Stimulated activated effector memory CD8-positive, alpha-beta T cell treated with anti-CD3 and anti-CD28 coated beads, Interleukin-12 subunit alpha, Interleukin-12 subunit beta, amount 100 ng/mL, for 72 hours (primary cell): ENCODE results near the gene GNA12.
"Not testable (repeated sequence)": the region's sequence is repeated elsewhere in the genome, so short reads cannot be mapped to it uniquely, and the experiment has no call there.

Experiments
- ATAC-seq: fragments of 150-1000 bp; cut with Tn5 transposase; 2 replicates; pipeline ENCODE4 v1.10.0; 2021
- DNase-seq, 2 donors: peaks; one replicate each; pipeline ENCODE4 v3.0.0; 2021 to 2022; ENCODE audit warnings: low spot score in 2 of 2
- H3K27ac Mint-ChIP-seq: one replicate; pipeline ENCODE4 v1.8.0; 2022; ENCODE audit warnings: mild to moderate bottlenecking, mixed read lengths
- H3K36me3 Mint-ChIP-seq: one replicate; pipeline ENCODE4 v1.8.0; 2022; ENCODE audit warnings: mild to moderate bottlenecking, mixed read lengths
- H3K4me1 Mint-ChIP-seq: one replicate; pipeline ENCODE4 v1.8.0; 2022; ENCODE audit warnings: mixed read lengths
- H3K4me3 Mint-ChIP-seq: one replicate; pipeline ENCODE4 v1.8.0; 2022; ENCODE audit warnings: mild to moderate bottlenecking, mixed read lengths
- H3K9me3 Mint-ChIP-seq: one replicate; pipeline ENCODE4 v1.8.0; 2022; ENCODE audit warnings: mixed read lengths

GNA12 gene

DNA sequence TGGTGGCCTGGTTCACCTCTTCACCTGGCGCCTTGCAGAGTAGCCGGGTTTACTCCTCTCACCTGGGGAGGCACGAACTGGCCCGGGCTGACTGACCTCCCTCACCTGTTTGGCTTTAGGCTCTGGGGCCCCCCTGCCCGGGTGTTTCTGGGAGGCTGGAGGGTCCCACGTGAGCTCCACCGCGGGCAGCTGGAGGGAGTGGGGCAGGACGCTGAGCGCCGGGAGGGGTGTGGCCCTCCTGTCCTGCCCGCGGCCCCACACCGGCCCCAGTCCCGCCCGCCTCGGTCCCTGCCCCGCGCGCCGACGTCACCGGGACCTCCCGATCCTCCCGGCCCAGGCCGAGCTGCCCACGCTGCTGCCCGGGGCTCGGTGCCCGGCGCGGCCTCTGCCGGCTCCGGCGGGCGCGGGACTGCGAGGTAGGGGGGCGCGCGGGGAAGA lies 156.2 kb downstream of the GNA12 start, which contains the start of gene AMZ1:
Gene AMZ1 (plus strand): TSS at position 322 of the 438 bp plus-strand sequence. CDS start 12,250 bp downstream, outside the sequence.
- DNase-seq (no peak), ATAC-seq (peak; percentile 27)
- Mint-ChIP-seq H3K9me3 (no peaks in the 10 kb centered on the region), H3K4me1 (peaks cover 26% of the 10 kb centered on the region), H3K27ac (no peak within 1 kb of the TSS), H3K4me3 (peak within 1 kb of the TSS; percentile 34), H3K36me3 (peaks cover 8% of the 10 kb centered on the region)

GRCh38 chr7:2687338-2687869 lies 156.7 kb downstream of the GNA12 start:
- Mint-ChIP-seq H3K36me3 (peaks cover 4% of the 10 kb centered on the region), H3K9me3 (no peaks in the 10 kb centered on the region), H3K4me1 (peaks cover 26% of the 10 kb centered on the region), H3K27ac (no peak overlapping the region), H3K4me3 (no peak overlapping the region)
- DNase-seq: no peak
- ATAC-seq: no peak

GRCh38 chr7:2686101-2686500 lies 158.0 kb downstream of the GNA12 start:
- Mint-ChIP-seq H3K4me3 (no peak overlapping the region), H3K4me1 (peaks cover 26% of the 10 kb centered on the region), H3K27ac (no peak overlapping the region), H3K9me3 (no peaks in the 10 kb centered on the region), H3K36me3 (peaks cover 12% of the 10 kb centered on the region)
- DNase-seq: no peak
- no peak for ATAC-seq

- no peak overlapping the region for H3K4me3 Mint-ChIP-seq
- H3K36me3 Mint-ChIP-seq: peaks cover 14% of the 10 kb centered on the region
- ATAC-seq: no peak
- DNase-seq: no peak
- H3K9me3 Mint-ChIP-seq: no peaks in the 10 kb centered on the region
- peaks cover 12% of the 10 kb centered on the region for H3K4me1 Mint-ChIP-seq
- no peak overlapping the region for H3K27ac Mint-ChIP-seq
These were observed 159.6 kb downstream of the GNA12 start for GRCh38 chr7:2684501-2684900.

DNA sequence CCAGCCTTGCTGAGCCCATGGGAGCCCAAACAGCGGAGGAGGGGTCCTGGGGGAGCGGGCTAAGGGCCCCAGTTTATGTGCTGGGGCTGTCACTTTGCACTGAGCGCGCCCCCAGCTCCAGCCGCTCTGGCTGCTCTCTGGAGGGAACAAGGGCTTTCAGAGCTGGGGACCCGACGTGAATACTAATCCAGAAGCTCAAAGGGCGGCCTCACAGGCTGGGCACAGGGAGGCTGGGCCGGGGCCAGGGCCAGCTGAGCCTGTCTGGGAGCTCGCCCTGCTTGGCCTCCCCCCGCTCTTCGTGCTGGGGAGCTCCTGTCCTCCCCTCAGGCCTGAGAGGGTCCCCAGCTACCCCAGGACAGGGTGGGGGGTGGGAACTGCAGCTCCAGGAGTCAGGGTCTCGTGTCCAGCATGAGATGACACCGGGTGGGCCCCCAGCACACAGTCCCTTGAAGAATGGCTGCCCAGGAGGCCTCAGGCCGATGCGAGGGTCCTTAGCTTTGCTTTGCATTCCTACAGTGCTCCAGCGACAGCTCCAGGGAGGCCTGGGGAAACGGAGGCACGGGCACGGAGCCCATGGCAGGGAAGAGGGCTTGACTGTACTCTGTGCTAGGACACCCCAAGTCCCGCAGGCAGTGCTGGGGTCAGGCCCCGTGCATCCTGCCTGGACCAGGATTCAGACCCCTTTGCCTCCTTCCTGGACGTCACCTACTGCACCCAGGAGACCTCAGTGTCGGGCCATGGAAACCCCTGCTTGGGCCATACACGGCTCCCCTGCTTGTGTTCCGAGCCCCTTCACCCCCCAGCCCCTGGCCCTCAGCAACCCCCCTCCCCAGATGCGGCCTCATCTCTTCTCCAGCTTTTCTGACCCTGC lies 161.9 kb downstream of the GNA12 start:
- no peak overlapping the region for H3K27ac Mint-ChIP-seq
- no peaks in the 10 kb centered on the region for H3K9me3 Mint-ChIP-seq

DNA sequence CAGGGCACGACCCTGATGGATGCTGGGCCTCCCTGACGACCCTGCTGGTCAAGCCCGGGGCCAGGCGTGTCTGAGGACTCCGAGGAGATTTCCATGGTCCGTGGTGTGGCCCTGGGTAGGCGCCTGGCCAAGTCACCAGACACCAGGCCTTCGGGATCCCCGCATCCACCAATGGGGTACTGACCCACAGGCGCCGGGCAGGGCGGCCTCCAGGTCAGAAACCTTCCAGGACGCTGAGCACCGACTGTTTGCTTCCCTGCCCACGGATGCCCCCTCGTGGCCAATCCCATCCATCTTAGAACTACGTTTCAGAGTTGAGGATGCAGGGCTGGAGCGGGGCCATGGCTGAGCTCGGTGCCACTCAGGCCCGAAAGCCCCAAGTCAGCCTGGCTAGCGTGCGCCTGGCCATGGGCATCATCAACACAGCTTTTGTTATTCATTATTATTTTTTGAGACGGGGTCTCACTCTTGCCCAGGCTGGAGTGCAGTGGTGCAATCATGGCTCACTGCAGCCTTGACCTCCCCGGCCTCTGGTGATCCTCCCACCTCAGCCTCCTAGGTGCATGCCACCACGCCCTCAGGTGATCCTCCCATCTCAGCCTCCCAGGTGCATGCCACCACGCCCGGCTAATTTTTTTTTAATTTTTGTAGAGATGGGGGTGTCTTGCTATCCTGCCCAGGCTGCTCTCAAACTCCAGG lies 163.2 kb downstream of the GNA12 start:
- no peak overlapping the region for H3K4me3 Mint-ChIP-seq
- H3K9me3 Mint-ChIP-seq: no peaks in the 10 kb centered on the region
- peaks cover 10% of the 10 kb centered on the region for H3K36me3 Mint-ChIP-seq
- H3K27ac Mint-ChIP-seq: no peak overlapping the region
- H3K4me1 Mint-ChIP-seq: no peaks in the 10 kb centered on the region
- ATAC-seq (peak; percentile 69), DNase-seq (peak in 1 of 2 donors; percentile 39)

More for the DNA sequence above, 161.9 kb downstream of the GNA12 start:
- no peak overlapping the region for H3K4me3 Mint-ChIP-seq
- no peak for ATAC-seq
- no peaks in the 10 kb centered on the region for H3K4me1 Mint-ChIP-seq
- no peak for DNase-seq
- H3K36me3 Mint-ChIP-seq: peaks cover 14% of the 10 kb centered on the region

GRCh38 chr7:2680256-2680655 lies 163.9 kb downstream of the GNA12 start:
- no peak overlapping the region for H3K4me3 Mint-ChIP-seq
- no peak for ATAC-seq
- DNase-seq: no peak

DNA sequence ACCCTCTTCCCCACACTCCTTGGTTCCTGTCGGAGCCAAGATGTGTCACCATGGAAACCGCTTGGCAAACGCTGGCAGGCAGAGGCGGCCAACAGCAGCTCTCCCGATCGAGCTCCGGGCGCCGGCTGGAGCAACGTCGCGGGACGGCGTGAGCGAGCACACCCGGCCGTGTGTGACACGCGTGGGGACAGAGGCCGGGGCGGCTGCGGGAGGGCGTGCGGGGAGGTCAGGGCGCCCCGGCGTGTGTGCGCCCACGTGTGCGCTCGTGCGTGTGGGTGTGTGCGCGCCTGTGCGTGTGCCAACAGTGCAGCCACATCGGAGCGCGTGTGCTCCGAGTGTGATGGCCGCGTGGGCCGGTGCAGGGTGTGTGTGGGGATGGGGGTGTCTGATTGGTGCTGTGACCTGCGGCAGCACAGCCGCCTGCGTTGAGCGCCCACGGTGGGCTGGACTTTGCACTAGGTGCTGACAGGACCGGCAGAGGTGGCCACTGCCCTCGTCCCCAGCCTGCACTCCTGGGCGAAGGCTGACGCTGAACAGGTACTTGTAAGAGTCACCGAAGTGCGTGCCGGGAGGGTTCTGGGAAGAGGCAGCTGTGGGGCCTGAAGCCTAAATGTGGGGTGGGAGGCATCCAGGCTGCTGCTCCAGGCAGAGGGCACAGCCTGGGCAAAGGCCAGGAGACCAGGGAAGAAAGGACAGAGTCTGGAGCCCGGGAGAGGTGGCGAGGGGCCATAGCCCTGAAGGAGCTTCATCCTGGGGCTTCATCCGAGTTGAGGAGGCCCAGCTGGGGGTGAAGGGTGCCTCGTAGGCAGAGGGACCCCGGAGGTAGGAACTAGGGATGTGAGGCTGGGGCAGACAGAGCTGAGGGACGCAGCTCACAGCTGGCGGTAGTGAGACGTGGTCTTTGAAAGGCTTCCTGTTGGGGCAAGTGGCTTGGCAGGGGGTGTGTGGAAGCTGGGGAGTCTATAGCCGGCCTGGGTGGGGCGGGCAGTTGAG lies 164.7 kb downstream of the GNA12 start:
- H3K4me1 Mint-ChIP-seq, DNase-seq, H3K36me3 Mint-ChIP-seq, H3K4me3 Mint-ChIP-seq, H3K27ac Mint-ChIP-seq, H3K9me3 Mint-ChIP-seq: not testable (repeated sequence)
- peak; percentile 14 for ATAC-seq

More at GRCh38 chr7:2680256-2680655, 163.9 kb downstream of the GNA12 start:
- Mint-ChIP-seq H3K4me1 (no peaks in the 10 kb centered on the region), H3K27ac (no peak overlapping the region), H3K9me3 (no peaks in the 10 kb centered on the region), H3K36me3 (peaks cover 10% of the 10 kb centered on the region)

- not testable (repeated sequence) for H3K9me3 Mint-ChIP-seq, H3K4me3 Mint-ChIP-seq, H3K27ac Mint-ChIP-seq, DNase-seq, ATAC-seq, H3K36me3 Mint-ChIP-seq, H3K4me1 Mint-ChIP-seq
These were observed 165.7 kb downstream of the GNA12 start for GRCh38 chr7:2678454-2678853.
